ENCODE results near the gene TBC1D10B. TPM values are rescaled to one million over a fixed set of nuclear protein-coding genes. Genes with fewer than 3 reads are reported as not detected.

TBC1D10B gene
- total and polyA plus RNA-seq, 9 of the 15 experiments (the other 6 are each of a cell fraction or from before 2014, with no cell fraction given), result 2.2 to 55.4 (median 17.5) TPM

- TF ChIP-seq TBL1XR1 (IDR thresholded peaks at IDR 0.05; ENCODE audit: low read length in 2 of 2) (peak; percentile 15 to 48; a peak in 2 of 4 replicates), NR2C1 (IDR thresholded peaks at IDR 0.05) (peak; percentile 100), NR2C1 (tag; IDR thresholded peaks at IDR 0.05) (peak; percentile 100), ZNF41 (CRISPR knock-in tag; conservative IDR thresholded peaks at IDR 0.05) (no peak), JUNB (CRISPR knock-in tag; conservative IDR thresholded peaks at IDR 0.05) (no peak), ZNF586 (CRISPR knock-in tag; conservative IDR thresholded peaks at IDR 0.05) (no peak), LEF1 (IDR thresholded peaks at IDR 0.05) (peak; percentile 71), KLF10 (CRISPR knock-in tag; IDR thresholded peaks at IDR 0.05) (no peak), RAD21 (CRISPR knock-in tag; conservative IDR thresholded peaks at IDR 0.05 in 1 of 2, IDR thresholded peaks at IDR 0.05 in 1 of 2) (peak in 1 of 2 experiments; percentile 33; a peak in 2 of 4 replicates), MCM5 (IDR thresholded peaks at IDR 0.05; ENCODE audit: low read depth) (no peak), STAT6 (CRISPR knock-in tag; IDR thresholded peaks at IDR 0.05) (no peak), SIN3B (IDR thresholded peaks at IDR 0.05; ENCODE audit: low read depth) (no peak), HDAC2 (IDR thresholded peaks at IDR 0.05) (peak; percentile 63; the same call in 1 of the 2 replicates), CEBPZ (IDR thresholded peaks at IDR 0.05; ENCODE audit: borderline replicate concordance, low read depth, low read length) (no peak), RNF2 (IDR thresholded peaks at IDR 0.05) (peak; percentile 75), ZNF589 (CRISPR knock-in tag; IDR thresholded peaks at IDR 0.05; ENCODE audit: low read depth) (0 out of 2 replicates have a peak, but pooled peaks have one; percentile 68), CHD4 (IDR thresholded peaks at IDR 0.05; ENCODE audit: insufficient read depth, insufficient replicate concordance, low read depth, low read length, poor library complexity, severe bottlenecking) (no peak)
- TF ChIP-seq, protein P1, sequence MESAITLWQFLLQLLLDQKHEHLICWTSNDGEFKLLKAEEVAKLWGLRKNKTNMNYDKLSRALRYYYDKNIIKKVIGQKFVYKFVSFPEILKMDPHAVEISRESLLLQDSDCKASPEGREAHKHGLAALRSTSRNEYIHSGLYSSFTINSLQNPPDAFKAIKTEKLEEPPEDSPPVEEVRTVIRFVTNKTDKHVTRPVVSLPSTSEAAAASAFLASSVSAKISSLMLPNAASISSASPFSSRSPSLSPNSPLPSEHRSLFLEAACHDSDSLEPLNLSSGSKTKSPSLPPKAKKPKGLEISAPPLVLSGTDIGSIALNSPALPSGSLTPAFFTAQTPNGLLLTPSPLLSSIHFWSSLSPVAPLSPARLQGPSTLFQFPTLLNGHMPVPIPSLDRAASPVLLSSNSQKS (CRISPR knock-in tag; IDR thresholded peaks at IDR 0.05), result no peak
- TF ChIP-seq, protein P2, sequence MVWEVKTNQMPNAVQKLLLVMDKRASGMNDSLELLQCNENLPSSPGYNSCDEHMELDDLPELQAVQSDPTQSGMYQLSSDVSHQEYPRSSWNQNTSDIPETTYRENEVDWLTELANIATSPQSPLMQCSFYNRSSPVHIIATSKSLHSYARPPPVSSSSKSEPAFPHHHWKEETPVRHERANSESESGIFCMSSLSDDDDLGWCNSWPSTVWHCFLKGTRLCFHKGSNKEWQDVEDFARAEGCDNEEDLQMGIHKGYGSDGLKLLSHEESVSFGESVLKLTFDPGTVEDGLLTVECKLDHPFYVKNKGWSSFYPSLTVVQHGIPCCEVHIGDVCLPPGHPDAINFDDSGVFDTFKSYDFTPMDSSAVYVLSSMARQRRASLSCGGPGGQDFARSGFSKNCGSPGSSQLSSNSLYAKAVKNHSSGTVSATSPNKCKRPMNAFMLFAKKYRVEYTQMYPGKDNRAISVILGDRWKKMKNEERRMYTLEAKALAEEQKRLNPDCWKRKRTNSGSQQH (CRISPR knock-in tag; IDR thresholded peaks at IDR 0.05), result no peak
Measured at GRCh38 chr16:30381291-30382041, 11.2 kb upstream of the TBC1D10B start (continued).

Data from K562 (cell line).